Astrocyte of the hippocampus (primary cell): ENCODE data around the gene PPP4C.

Experiments used
- DNase-seq: peaks from one replicate; pipeline ENCODE4 v3.0.0; 2011; ENCODE audit warnings: low read depth, low spot score

PPP4C gene

GRCh38 chr16:30054959-30055553 is 20.7 kb upstream of the PPP4C start:
- DNase-seq, result no peak

DNA sequence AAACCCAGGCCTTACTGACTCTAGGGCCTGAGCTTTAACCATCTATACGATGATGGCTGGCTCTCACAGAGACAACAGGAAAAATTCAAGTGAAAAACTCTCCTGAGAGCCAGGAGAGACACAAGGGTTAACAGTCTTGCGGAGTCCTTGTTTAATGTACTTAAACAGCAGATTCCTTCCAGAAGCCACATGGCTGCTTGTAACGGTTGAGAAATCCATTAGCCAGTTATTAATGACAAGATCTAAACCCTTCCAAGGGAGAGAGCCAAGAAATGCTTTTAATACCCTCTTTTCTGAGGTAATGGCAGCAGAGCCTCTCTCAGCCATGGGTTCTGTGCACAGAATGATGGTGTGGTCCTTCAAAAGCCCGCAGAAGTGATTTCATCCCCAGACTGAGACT is 15.4 kb upstream of the PPP4C start:
- DNase-seq, result no peak

- DNase-seq, result no peak
Observed at GRCh38 chr16:30060836-30061554, 14.8 kb upstream of the PPP4C start.

DNA sequence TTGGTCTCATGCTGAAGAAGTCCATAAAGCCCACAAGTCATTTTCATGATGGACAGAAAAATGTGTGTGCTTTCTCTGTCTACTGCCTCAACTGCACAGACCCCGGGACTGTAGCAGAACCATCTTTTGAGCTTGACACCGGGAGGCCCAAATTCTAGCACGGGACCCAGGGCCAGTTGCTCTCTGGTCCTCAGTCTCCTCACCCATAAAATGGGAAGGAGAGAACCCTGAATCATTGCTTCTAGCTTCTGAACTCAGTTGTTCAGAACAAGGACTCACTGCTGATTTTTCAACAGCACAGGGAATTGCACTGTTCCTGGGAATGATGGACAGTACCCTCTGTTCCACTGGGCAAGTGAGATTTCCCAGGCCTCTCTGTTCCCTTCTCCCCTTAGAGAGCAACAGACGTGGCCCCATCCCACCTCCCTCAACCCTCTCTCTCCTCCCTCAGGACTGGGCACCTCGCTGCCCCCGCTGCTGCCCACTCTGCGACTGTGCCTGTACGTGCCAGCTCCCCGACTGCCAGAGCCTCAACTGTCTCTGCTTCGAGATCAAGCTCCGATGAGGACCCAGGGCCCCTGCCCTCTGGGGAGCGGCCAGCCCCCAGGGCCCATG is 12.4 kb upstream of the PPP4C start:
- DNase-seq, result no peak

DNA sequence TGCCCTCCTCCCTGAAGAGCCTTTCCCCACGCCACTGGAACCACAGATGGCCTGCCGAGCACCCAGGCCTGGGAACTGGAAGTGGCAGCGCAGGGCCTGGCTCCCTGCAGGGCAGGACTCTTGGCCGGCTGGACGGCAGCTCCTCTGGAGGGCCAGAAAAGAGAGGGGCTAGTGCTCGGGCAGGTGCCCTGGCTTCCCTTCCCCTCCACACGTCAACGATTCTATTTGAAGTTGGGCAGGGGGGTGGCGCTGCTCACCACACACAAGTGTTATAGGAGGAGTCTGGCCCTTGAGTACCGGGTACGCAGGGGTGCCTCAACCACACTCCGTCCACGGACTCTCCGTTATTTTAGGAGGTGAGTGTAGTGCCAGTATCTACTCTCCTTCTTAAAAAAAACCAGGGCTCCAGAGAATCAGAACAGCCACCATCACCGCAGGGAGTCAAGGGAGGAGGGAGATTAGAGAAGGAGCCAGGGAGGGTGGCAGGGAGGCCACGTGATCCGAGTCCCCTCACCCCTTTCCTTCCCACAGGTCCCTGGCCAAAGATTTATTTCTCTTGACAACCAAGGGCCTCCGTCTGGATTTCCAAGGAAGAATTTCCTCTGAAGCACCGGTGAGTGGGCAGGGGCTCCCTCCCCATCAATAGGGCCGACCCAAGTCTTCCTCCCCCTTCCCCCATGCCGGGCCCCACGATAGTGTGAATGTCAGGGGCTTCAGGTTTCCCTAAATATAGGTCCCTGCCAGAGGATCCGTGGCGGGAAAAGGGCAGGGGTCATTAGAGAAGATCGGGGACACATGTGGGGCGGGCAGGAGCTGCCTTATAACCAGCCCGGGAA is 11.7 kb upstream of the PPP4C start:
- DNase-seq, result peak; percentile 63

- DNase-seq, result no peak
Observed at GRCh38 chr16:30064729-30065101, 11.1 kb upstream of the PPP4C start.

DNA sequence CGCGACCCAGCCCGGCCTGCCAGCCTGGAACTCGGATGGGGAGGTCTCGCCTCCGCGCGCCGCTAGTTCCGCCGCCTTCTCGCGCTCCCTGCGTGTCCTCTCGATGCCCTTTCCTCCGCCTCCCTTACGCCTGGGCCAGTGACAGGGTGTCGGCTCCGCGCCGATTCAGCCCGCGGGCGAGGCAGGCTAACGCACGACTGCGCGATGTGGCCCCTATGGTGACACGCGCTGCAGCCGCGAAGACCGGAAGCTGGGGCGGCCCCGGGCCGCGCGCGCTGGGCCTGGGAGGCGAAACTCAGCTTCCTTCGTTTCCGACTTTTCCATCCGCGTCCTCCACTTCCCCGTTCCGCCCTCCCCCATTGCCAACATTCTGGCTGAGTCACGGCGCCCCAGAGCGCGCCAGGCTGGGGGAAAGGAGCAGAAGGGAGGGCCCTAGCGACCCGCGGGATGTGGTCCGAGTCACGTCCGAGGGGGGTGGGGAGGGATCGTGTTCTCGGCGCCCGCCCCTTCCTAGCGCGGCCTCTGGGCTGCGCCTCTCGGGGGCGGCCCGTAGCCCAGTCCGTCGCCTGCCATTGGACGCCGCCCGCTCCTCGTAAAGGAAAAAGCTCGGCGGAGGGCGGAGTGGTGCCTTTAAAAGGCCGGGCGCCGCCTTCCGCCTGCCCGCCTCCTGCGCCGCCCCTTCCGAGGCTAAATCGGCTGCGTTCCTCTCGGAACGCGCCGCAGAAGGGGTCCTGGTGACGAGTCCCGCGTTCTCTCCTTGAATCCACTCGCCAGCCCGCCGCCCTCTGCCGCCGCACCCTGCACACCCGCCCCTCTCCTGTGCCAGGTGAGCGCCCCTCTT is 10.5 kb upstream of the PPP4C start, which contains the start of gene ALDOA:
TSS of gene ALDOA (plus strand) at position 659 of the 841 bp plus-strand sequence. CDS start 1,138 bp downstream, outside the sequence.
- peak; percentile 100 for DNase-seq

- DNase-seq, result peak; percentile 80
Observed at GRCh38 chr16:30065943-30066760, 9.6 kb upstream of the PPP4C start.

DNA sequence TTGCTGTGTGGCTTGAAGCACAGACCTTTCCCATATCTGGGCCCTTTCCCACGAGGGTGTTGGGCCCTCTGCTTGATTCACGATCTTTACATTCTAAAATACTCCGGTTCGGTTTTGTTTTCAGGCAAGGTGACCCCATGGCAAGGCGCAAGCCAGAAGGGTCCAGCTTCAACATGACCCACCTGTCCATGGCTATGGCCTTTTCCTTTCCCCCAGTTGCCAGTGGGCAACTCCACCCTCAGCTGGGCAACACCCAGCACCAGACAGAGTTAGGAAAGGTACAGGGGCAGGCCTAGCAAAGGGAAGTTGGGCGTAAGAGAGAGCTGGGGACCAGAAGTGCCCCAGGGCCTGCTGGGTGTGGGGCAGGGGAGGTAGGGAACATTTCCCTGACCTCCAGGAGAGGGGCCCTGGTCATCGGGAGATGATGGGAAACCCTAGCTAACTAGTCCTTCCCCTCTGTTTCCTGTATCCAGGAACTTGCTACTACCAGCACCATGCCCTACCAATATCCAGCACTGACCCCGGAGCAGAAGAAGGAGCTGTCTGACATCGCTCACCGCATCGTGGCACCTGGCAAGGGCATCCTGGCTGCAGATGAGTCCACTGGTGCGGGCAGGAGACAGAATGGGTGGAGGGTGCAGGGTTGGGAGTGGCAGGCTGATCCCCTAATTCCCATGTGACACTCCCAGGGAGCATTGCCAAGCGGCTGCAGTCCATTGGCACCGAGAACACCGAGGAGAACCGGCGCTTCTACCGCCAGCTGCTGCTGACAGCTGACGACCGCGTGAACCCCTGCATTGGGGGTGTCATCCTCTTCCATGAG is 8.8 kb upstream of the PPP4C start:
- no peak for DNase-seq

DNA sequence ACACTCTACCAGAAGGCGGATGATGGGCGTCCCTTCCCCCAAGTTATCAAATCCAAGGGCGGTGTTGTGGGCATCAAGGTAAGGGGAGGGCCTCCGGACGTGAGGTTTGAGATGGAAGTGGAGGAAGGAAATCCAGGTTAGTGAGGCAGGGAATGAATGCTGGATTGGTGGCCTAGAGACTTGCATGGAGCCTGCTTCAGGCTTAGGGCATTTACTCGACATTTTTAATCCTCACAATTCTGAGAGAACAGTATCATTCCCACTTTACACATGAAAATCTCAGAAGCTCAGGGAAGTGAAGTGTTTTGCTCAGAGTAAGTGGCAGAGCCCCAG is 8.2 kb upstream of the PPP4C start:
- DNase-seq, result no peak

DNA sequence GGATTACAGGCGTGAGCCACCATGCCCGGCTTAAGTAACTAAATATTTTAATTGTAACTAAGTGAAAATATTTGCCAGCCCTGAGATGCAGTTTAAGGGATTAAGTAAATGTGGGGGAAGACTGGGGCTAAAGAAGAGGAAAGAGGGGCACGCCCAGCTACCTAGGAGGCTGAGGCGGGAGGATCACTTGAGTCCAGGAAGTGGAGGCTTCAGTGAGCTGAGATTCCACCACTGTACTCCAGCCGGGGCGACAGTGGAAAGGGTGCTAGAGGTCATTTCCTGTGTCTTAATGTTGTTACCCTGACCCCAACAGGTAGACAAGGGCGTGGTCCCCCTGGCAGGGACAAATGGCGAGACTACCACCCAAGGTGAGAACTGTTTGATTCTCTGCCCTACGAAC is 7.5 kb upstream of the PPP4C start:
- DNase-seq, result no peak

GRCh38 chr16:30068750-30069610 is 6.8 kb upstream of the PPP4C start:
- peak; percentile 51 for DNase-seq

- peak; percentile 49 for DNase-seq
Observed at GRCh38 chr16:30069611-30070462, 6.0 kb upstream of the PPP4C start.

- no peak for DNase-seq
Observed at GRCh38 chr16:30070490-30070889, 5.3 kb upstream of the PPP4C start.

- DNase-seq, result peak; percentile 45
Observed at GRCh38 chr16:30076276-30076791, 540 bp downstream of the PPP4C start.

GRCh38 chr16:30077656-30078055 is 1.9 kb downstream of the PPP4C start:
- no peak for DNase-seq

GRCh38 chr16:30078744-30079143 is 3.0 kb downstream of the PPP4C start:
- no peak for DNase-seq
